ENCODE results near the gene GRAP2.

DNA sequence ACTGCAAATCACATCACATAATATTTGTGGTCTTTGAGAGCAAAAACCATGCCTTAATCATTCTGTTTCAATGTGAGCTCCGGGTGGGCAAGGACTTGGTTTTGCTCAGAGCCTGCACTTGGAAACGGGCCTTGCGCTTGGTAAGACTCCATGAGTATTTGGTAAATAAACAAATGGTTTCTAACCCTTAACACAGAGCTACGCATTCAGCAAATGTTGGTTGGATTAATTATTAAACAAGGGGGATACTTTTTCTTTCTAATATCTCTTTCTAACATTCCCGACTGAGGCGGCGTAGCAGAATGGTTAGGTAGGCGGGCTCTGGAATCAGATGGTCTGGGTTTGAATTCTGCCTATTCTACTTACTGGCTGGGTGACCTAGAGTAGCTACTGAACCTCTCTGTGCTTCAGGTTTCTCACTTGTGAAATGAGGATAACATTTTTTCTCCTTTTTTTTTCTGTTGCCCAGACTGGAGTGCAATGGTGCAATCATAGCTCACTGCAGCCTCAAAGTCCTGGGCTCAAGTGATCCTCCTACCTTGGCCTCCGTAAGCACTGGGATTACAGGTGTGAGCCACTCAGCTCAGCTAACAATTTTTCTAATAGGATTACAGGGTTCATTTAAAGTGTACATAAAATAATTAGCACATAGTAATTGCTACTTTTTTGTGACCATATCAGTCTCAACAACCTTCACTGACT, 90.4 kb downstream of the GRAP2 start:
- TF ChIP-seq, protein P1, sequence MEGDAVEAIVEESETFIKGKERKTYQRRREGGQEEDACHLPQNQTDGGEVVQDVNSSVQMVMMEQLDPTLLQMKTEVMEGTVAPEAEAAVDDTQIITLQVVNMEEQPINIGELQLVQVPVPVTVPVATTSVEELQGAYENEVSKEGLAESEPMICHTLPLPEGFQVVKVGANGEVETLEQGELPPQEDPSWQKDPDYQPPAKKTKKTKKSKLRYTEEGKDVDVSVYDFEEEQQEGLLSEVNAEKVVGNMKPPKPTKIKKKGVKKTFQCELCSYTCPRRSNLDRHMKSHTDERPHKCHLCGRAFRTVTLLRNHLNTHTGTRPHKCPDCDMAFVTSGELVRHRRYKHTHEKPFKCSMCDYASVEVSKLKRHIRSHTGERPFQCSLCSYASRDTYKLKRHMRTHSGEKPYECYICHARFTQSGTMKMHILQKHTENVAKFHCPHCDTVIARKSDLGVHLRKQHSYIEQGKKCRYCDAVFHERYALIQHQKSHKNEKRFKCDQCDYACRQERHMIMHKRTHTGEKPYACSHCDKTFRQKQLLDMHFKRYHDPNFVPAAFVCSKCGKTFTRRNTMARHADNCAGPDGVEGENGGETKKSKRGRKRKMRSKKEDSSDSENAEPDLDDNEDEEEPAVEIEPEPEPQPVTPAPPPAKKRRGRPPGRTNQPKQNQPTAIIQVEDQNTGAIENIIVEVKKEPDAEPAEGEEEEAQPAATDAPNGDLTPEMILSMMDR (optimal IDR thresholded peaks at IDR 0.05 in 1 of 3, IDR thresholded peaks at IDR 0.05 in 1 of 3, conservative IDR thresholded peaks at IDR 0.05 in 1 of 3; ENCODE audit: extremely low read depth in 1 of 3, insufficient read depth in 2 of 3, low read length in 3 of 3), result no peak
- no peak for TF ChIP-seq EZH2 (IDR thresholded peaks at IDR 0.05; ENCODE audit: low read length)

All from keratinocyte (primary cell).